Measurements from ENCODE around the gene MUSTN1.

Gene MUSTN1

GRCh38 chr3:52859686-52860423, 25.0 kb upstream of the MUSTN1 start:
- no peaks in the 10 kb centered on the region for H3K36me3 ChIP-seq (replicated peaks)
- no peak for TF ChIP-seq CTCF (IDR thresholded peaks at IDR 0.05; ENCODE audit: low read depth, low read length, missing control alignments)
- no peak for DNase-seq
- no peaks in the 10 kb centered on the region for H3K27me3 ChIP-seq (replicated peaks)
- in situ Hi-C loops (cut with HindIII; ENCODE audit: low pct_ligation_motif_present, low sequenced_read_pairs), result no loop called here
- H3K4me3 ChIP-seq (ENCODE audit: low read depth, low read length), result no peak overlapping the region
- no peak overlapping the region for H3K27ac ChIP-seq

GRCh38 chr3:52857864-52858263, 23.0 kb upstream of the MUSTN1 start:
- Histone ChIP-seq H3K27me3 (replicated peaks) (no peaks in the 10 kb centered on the region), H3K4me3 (ENCODE audit: low read depth, low read length) (no peak overlapping the region), H3K27ac (no peak overlapping the region), H3K36me3 (replicated peaks) (no peaks in the 10 kb centered on the region)
- in situ Hi-C loops (cut with HindIII; ENCODE audit: low pct_ligation_motif_present, low sequenced_read_pairs), result no loop called here
- no peak for DNase-seq
- no peak for TF ChIP-seq CTCF (IDR thresholded peaks at IDR 0.05; ENCODE audit: low read depth, low read length, missing control alignments)

GRCh38 chr3:52857133-52857532, 22.3 kb upstream of the MUSTN1 start:
- DNase-seq, result no peak
- H3K27ac ChIP-seq, result no peak overlapping the region
- in situ Hi-C loops (cut with HindIII; ENCODE audit: low pct_ligation_motif_present, low sequenced_read_pairs), result no loop called here
- no peak overlapping the region for H3K4me3 ChIP-seq (ENCODE audit: low read depth, low read length)
- no peak for TF ChIP-seq CTCF (IDR thresholded peaks at IDR 0.05; ENCODE audit: low read depth, low read length, missing control alignments)
- no peaks in the 10 kb centered on the region for H3K27me3 ChIP-seq (replicated peaks)
- H3K36me3 ChIP-seq (replicated peaks), result no peaks in the 10 kb centered on the region

- H3K27ac ChIP-seq, result no peak overlapping the region
- H3K27me3 ChIP-seq (replicated peaks), result no peaks in the 10 kb centered on the region
- TF ChIP-seq CTCF (IDR thresholded peaks at IDR 0.05; ENCODE audit: low read depth, low read length, missing control alignments), result no peak
- in situ Hi-C loops (cut with HindIII; ENCODE audit: low pct_ligation_motif_present, low sequenced_read_pairs), result no loop called here
- peaks cover under 1% of the 10 kb centered on the region for H3K36me3 ChIP-seq (replicated peaks)
- no peak for DNase-seq
- no peak overlapping the region for H3K4me3 ChIP-seq (ENCODE audit: low read depth, low read length)
Measured at GRCh38 chr3:52856666-52857065, 21.8 kb upstream of the MUSTN1 start.

- DNase-seq, result no peak
- H3K27ac ChIP-seq, result no peak overlapping the region
- peaks cover 13% of the 10 kb centered on the region for H3K36me3 ChIP-seq (replicated peaks)
- in situ Hi-C loops (cut with HindIII; ENCODE audit: low pct_ligation_motif_present, low sequenced_read_pairs), result no loop called here
- TF ChIP-seq CTCF (IDR thresholded peaks at IDR 0.05; ENCODE audit: low read depth, low read length, missing control alignments), result no peak
- no peak overlapping the region for H3K4me3 ChIP-seq (ENCODE audit: low read depth, low read length)
- no peaks in the 10 kb centered on the region for H3K27me3 ChIP-seq (replicated peaks)
Measured at GRCh38 chr3:52854013-52854412, 19.2 kb upstream of the MUSTN1 start.

- TF ChIP-seq CTCF (IDR thresholded peaks at IDR 0.05; ENCODE audit: low read depth, low read length, missing control alignments), result no peak
Measured at GRCh38 chr3:52852419-52852818, 17.6 kb upstream of the MUSTN1 start.

More at GRCh38 chr3:52852419-52852818, 17.6 kb upstream of the MUSTN1 start:
- in situ Hi-C loops (cut with HindIII; ENCODE audit: low pct_ligation_motif_present, low sequenced_read_pairs), result no loop called here
- no peaks in the 10 kb centered on the region for H3K27me3 ChIP-seq (replicated peaks)
- no peak overlapping the region for H3K4me3 ChIP-seq (ENCODE audit: low read depth, low read length)
- H3K27ac ChIP-seq, result no peak overlapping the region
- no peak for DNase-seq
- H3K36me3 ChIP-seq (replicated peaks), result peaks cover 13% of the 10 kb centered on the region

Data from brain microvascular endothelial cell (primary cell).